ENCODE data around the gene TMEM151A. TPM values are rescaled to one million over a fixed set of nuclear protein-coding genes. Genes with fewer than 3 reads are reported as not detected.
A peak's percentile ranks its signal among the peaks of the same experiment; 100 is the strongest.

Gene TMEM151A
- total RNA-seq, 1 donor from 2014 or later: not detected

- peak; percentile 99 for TF ChIP-seq CTCF (IDR thresholded peaks at IDR 0.05)
- Histone ChIP-seq H3K4me3 (no peak overlapping the region), H3K27ac (no peak overlapping the region), H3K36me3 (peaks cover 21% of the 10 kb centered on the region), H3K27me3 (ENCODE audit: low read depth) (no peaks in the 10 kb centered on the region), H3K4me1 (peaks cover 24% of the 10 kb centered on the region), H3K9me3 (no peaks in the 10 kb centered on the region)
- DNase-seq (peak; percentile 99), ATAC-seq (peak; percentile 91 to 93)
- intact Hi-C loops (cut with DNase I): no loop called here
Observed at GRCh38 chr11:66282468-66283455, 8.9 kb upstream of the TMEM151A start.

- no peak for TF ChIP-seq CTCF (IDR thresholded peaks at IDR 0.05)
- Histone ChIP-seq H3K4me1 (peaks cover 27% of the 10 kb centered on the region), H3K4me3 (no peak overlapping the region), H3K36me3 (peaks cover 21% of the 10 kb centered on the region), H3K27me3 (ENCODE audit: low read depth) (no peaks in the 10 kb centered on the region), H3K9me3 (no peaks in the 10 kb centered on the region), H3K27ac (no peak overlapping the region)
- no peak for DNase-seq
- intact Hi-C loops (cut with DNase I): no loop called here
- ATAC-seq: no peak
Observed at GRCh38 chr11:66283461-66284105, 8.1 kb upstream of the TMEM151A start.

GRCh38 chr11:66284526-66285078 is 7.1 kb upstream of the TMEM151A start:
- Histone ChIP-seq H3K36me3 (peaks cover 21% of the 10 kb centered on the region), H3K27me3 (ENCODE audit: low read depth) (no peaks in the 10 kb centered on the region), H3K4me3 (no peak overlapping the region), H3K27ac (no peak overlapping the region), H3K4me1 (peaks cover 29% of the 10 kb centered on the region), H3K9me3 (no peaks in the 10 kb centered on the region)
- DNase-seq: no peak
- TF ChIP-seq CTCF (IDR thresholded peaks at IDR 0.05): no peak
- intact Hi-C loops (cut with DNase I): no loop called here
- no peak for ATAC-seq

- Histone ChIP-seq H3K27me3 (ENCODE audit: low read depth) (no peaks in the 10 kb centered on the region), H3K27ac (no peak overlapping the region), H3K9me3 (no peaks in the 10 kb centered on the region), H3K36me3 (peaks cover 21% of the 10 kb centered on the region), H3K4me3 (no peak overlapping the region), H3K4me1 (peaks cover 36% of the 10 kb centered on the region)
- DNase-seq: no peak
- no peak for TF ChIP-seq CTCF (IDR thresholded peaks at IDR 0.05)
- ATAC-seq: no peak
- intact Hi-C loops (cut with DNase I): no loop called here
Observed at GRCh38 chr11:66285250-66285947, 6.3 kb upstream of the TMEM151A start.

- no peak for ATAC-seq
- Histone ChIP-seq H3K4me1 (peaks cover 36% of the 10 kb centered on the region), H3K9me3 (no peaks in the 10 kb centered on the region), H3K27ac (no peak overlapping the region), H3K27me3 (ENCODE audit: low read depth) (peaks cover 6% of the 10 kb centered on the region), H3K4me3 (no peak overlapping the region), H3K36me3 (peaks cover 21% of the 10 kb centered on the region)
- intact Hi-C loops (cut with DNase I): no loop called here
- DNase-seq: no peak
- no peak for TF ChIP-seq CTCF (IDR thresholded peaks at IDR 0.05)
Observed at GRCh38 chr11:66286699-66287098, 5.0 kb upstream of the TMEM151A start.

All from lower lobe of right lung (tissue), 2 donors.